ENCODE data around the gene BHLHE41.

- TF ChIP-seq, protein P1, sequence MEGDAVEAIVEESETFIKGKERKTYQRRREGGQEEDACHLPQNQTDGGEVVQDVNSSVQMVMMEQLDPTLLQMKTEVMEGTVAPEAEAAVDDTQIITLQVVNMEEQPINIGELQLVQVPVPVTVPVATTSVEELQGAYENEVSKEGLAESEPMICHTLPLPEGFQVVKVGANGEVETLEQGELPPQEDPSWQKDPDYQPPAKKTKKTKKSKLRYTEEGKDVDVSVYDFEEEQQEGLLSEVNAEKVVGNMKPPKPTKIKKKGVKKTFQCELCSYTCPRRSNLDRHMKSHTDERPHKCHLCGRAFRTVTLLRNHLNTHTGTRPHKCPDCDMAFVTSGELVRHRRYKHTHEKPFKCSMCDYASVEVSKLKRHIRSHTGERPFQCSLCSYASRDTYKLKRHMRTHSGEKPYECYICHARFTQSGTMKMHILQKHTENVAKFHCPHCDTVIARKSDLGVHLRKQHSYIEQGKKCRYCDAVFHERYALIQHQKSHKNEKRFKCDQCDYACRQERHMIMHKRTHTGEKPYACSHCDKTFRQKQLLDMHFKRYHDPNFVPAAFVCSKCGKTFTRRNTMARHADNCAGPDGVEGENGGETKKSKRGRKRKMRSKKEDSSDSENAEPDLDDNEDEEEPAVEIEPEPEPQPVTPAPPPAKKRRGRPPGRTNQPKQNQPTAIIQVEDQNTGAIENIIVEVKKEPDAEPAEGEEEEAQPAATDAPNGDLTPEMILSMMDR (conservative IDR thresholded peaks at IDR 0.05 in 1 of 2, IDR thresholded peaks at IDR 0.05 in 1 of 2; ENCODE audit: low read depth in 1 of 2, low read length in 2 of 2) = no peak
- TF ChIP-seq EZH2 (IDR thresholded peaks at IDR 0.05; ENCODE audit: low read length, missing control alignments) = no peak
Observed at GRCh38 chr12:26077915-26078702, 46.7 kb downstream of the BHLHE41 start.

Measured in fibroblast of lung (primary cell).